Inferior parietal cortex (tissue), 1 donor: Measurements from ENCODE around the gene HHATL.

Experiments
- DNase-seq: peaks from one replicate; pipeline ENCODE4 v3.0.0-alpha.2; 2016; ENCODE audit errors: extremely low spot score

The HHATL gene, protein sequence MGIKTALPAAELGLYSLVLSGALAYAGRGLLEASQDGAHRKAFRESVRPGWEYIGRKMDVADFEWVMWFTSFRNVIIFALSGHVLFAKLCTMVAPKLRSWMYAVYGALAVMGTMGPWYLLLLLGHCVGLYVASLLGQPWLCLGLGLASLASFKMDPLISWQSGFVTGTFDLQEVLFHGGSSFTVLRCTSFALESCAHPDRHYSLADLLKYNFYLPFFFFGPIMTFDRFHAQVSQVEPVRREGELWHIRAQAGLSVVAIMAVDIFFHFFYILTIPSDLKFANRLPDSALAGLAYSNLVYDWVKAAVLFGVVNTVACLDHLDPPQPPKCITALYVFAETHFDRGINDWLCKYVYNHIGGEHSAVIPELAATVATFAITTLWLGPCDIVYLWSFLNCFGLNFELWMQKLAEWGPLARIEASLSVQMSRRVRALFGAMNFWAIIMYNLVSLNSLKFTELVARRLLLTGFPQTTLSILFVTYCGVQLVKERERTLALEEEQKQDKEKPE

DNA sequence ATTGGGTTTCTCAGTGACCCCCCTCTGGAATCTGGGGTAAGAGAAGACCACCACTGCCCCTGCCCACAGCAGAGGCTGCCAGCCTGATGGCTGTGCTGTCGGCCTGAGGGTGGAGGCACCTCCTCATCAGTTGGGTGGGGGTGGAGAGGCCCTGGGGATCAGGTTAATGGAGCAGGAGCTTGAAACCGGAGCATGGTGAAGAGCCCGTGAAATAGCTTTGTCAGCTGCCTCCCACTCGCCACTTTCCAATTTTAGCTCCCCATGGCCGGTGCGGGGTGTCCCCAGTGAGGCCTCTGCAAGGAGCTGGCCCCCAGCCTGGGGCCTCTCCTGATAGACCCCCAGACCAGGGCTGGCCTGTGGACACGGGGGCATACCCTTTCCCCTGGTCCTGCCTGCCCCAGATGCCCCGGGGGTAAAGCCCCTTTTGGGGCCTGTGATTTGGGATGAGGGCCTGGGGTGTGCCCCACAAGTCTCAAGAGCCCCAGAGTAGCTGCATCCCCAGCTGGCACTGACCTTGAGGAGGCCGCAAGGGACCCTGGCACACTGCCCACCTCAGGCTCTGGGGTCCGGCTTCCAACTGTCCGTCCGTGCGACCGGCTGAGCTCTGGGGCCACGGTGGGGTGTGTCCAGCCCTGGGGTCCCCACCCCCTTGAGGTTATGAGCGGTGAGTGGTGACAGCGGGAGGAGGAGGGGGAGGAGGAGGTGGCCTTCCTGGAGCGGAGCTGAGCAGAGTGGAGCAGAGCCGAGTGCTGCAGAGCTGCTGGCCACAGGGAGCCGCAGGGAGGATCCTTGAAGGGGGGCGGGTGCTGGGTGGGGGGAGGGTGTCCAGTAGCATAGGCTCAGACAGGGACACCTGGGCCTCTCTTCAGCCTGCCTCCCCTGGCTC lies at the start of gene HHATL:
Gene HHATL (minus strand): TSS at position 733 of the 886 bp plus-strand sequence. CDS start 1,972 bp downstream, outside the sequence.
- DNase-seq = no peak

GRCh38 chr3:42751609-42752008 lies 49.0 kb upstream of the HHATL start:
- no peak for DNase-seq

- no peak for DNase-seq
Measured at GRCh38 chr3:42750834-42751233, 48.2 kb upstream of the HHATL start.

DNA sequence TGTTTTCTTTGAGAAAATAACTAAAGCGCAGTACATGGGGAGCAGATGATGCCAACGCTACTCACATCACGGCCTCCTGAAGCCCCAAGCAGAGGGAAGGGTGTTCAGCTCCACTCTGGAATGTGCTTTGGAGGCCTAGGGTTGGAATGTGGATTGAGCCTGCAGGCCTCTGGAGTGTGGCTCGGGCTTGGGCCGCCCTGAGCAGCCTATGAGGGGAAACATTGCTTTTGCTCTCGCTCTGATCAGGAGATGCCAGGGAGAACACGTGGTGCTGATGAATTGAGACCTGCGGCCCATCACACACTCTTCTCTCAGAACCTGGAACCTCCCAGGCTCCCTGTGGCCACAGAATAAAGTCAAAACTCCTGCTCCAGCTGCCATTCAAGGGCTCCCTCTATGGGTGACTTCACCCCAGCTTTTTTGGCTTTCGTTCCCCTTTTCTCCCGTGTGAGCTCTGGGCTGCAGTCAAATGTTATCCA lies 47.2 kb upstream of the HHATL start:
- DNase-seq = peak; percentile 78

- no peak for DNase-seq
Measured at GRCh38 chr3:42749025-42749752, 46.6 kb upstream of the HHATL start.

DNA sequence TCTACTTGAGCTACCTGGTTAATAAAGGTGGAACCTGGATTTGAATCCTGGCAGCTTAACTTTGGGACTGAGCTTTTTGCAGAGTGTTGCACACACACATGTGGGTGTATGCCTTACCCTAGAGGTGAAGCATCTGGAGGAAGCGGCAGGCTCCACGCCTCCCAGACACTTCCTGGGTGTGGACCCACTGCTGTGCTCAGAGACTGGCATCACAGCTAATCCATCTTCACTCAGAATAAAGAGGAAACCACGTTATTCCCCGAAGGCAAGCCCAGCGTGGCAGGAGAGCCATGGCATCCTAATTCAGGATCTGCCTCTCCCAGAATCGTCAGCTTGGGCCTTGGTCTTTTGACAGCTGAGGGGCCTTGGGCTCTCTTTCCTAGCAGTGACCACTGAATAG lies 45.0 kb upstream of the HHATL start:
- DNase-seq = no peak

GRCh38 chr3:42746455-42747450 lies 44.2 kb upstream of the HHATL start:
- DNase-seq = no peak

GRCh38 chr3:42745776-42746454 lies 43.3 kb upstream of the HHATL start:
- no peak for DNase-seq

GRCh38 chr3:42745291-42745745 lies 42.7 kb upstream of the HHATL start:
- DNase-seq = no peak

DNA sequence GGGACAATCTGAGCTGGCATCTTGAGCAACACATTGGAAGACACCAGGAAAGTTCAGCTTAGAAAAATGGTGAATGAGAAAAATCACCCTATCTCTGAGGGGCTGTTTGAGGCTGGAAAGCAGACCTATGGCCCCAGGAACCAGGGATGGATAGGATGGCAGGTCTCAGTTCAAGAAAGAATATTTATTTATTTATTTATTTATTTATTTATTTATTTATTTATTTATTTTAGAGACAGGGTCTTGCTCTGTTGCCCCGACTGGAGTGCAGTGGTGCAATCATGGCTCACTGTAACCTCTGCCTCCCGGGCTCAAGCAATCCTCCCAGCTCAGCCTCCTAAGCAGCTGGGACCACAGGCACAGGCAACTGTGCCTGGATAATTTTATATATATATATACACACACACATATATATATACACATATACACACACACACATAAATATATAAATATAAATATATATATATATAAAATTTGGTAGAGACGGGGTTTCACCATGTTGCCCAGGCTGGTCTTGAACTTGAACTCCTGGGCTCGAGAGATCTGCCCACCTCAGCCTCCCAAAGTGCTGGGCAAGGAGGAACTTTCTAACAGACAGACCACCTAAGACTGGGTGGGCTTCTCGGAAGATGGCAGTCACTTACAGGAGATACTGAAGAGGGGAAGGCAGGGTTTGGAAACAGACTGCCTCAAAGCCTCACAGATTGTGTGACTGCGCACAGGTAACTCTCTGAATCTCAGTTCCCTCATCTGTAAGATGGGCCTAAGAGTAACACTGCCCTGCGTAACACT lies 40.8 kb upstream of the HHATL start:
- no peak for DNase-seq

DNA sequence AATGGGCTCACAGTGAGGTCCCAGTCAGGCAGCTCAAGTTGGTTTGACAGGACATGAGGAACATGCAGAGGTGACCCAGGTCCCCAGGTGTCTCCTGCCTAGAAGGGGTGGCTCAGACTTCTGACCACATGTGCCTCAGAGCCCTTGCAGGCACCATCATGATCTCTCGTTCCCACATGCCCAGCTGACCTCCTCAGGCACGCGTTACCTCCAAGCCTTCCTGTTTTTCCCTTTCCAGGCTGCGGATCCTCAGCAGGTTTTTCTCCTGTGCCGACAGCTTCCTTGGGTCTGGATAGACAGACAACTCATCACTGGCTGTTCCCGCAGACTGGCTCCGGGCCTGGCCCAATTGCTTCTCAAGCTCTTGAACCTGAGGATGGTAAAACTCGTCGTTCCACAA lies 40.1 kb upstream of the HHATL start:
- no peak for DNase-seq

DNA sequence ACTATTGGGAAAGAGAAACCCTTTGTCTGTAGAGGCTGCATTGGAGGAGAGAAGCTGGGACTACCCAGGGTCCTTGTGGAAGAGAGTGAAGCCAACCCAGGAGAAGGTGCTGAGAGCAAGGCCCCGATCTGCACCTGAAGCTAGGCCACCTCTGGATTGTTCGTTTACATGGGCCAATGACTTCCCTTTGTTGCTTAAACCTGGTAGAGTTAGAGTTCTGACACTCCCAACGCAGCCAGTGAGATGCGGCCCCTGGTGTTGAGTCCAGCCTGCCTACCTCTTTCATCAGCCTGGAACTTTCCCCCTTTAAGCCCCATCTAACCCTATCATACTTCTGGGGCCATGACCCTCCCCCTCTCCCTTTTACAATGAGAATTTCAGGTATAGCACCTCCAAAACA lies 39.7 kb upstream of the HHATL start:
- DNase-seq = no peak

GRCh38 chr3:42741796-42742195 lies 39.2 kb upstream of the HHATL start:
- DNase-seq = no peak

- DNase-seq = no peak
Measured at GRCh38 chr3:42739401-42740158, 37.0 kb upstream of the HHATL start.

GRCh38 chr3:42736531-42736930 lies 33.9 kb upstream of the HHATL start:
- no peak for DNase-seq

- no peak for DNase-seq
Measured at GRCh38 chr3:42736081-42736480, 33.5 kb upstream of the HHATL start.

- no peak for DNase-seq
Measured at GRCh38 chr3:42735615-42736014, 33.0 kb upstream of the HHATL start.

- DNase-seq = no peak
Measured at GRCh38 chr3:42735019-42735418, 32.4 kb upstream of the HHATL start.
